GM21515 (cell line): ENCODE results near the gene PDIA2.
"Not testable (repeated sequence)": the region's sequence is repeated elsewhere in the genome, so short reads cannot be mapped to it uniquely, and the experiment has no call there.

Experiments
- ATAC-seq: cut with Tn5 transposase; IDR thresholded peaks from one replicate; pipeline ENCODE4 v1.9.1; 2021; ENCODE audit not compliant: unreplicated experiment

Gene PDIA2

GRCh38 chr16:324451-325334 is 41.7 kb downstream of the PDIA2 start:
- ATAC-seq, result no peak

GRCh38 chr16:325375-326145 is 42.6 kb downstream of the PDIA2 start:
- ATAC-seq, result no peak

- no peak for ATAC-seq
Measured at GRCh38 chr16:330741-331140, 47.8 kb downstream of the PDIA2 start.

- ATAC-seq, result not testable (repeated sequence)
Measured at GRCh38 chr16:331181-331814, 48.3 kb downstream of the PDIA2 start.

GRCh38 chr16:333406-334094 is 50.6 kb downstream of the PDIA2 start:
- ATAC-seq, result no peak

GRCh38 chr16:334164-334832 is 51.3 kb downstream of the PDIA2 start:
- not testable (repeated sequence) for ATAC-seq

- not testable (repeated sequence) for ATAC-seq
Measured at GRCh38 chr16:334861-335632, 52.1 kb downstream of the PDIA2 start.

- ATAC-seq, result no peak
Measured at GRCh38 chr16:336269-336668, 53.3 kb downstream of the PDIA2 start.
